Measurements from ENCODE around the gene ALDH1L1.

ALDH1L1 gene

DNA sequence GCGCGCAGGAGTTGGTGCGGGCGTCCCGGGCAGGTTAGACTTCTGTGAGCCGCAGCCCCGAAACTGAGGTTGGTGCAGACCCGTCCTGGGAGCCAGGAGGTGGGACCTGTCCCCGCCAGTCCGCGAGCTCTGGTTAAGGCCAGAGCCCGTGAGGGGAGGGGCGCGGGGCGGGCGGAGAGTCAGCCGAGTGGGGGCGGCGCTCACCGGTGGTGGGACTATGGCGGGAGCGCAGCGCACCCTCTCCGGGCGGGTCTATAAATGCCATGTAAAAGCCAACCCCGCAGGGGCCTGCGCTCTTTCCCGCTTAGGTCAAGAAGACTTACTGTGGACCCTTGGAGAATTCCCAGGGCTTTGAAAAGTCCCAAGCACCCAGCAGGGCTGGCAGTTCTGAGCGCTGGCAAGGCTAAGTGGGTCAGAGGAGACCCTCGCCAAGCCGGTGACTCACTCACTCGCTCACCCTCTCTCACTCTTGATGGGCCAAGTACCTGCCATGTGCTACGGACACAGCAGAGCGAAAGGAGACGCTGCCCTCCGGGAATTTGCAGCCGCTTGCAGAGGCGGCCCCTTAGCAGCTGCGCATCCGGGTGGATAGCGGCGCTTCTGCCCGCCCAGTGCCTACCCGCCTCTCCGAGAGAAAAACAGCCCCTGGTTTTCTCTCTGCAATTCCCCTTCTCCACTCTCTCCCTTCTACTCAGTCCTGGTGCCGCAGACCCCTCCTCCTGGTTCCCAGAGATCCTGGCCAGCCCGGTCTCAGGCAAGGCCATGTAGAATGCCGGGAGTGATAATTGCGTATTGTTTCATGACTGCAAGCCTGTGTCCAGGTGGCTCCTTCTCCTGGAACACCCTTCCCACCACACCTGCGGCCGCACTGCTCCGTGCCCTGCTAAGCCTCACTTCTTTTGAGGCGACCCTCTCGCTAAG is at the start of gene ALDH1L1:
TSS of gene ALDH1L1 (minus strand) at position 110 of the 921 bp plus-strand sequence. CDS start 19,607 bp downstream, outside the sequence.
- DNase-seq (ENCODE audit: low spot score): no peak

DNA sequence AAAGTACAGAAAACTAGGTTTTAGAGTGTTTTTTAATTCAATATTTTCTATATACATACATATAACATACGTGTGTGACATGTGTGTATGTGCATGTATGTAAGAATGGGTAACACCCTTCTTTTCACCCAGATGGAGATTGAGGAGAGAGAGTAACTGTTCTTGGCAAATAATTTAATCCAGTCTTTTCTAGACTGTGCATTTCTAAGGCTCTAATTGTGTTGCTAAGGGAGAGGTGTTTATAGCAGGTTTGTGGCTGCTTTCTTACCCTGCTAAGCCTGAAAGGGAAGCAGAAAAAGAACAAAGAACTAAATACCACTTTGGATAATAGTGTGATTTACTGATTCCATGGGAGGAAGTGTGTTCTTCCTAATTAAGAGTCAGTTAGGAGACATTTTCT is 46.0 kb upstream of the ALDH1L1 start:
- no peak for DNase-seq (ENCODE audit: low spot score)

DNA sequence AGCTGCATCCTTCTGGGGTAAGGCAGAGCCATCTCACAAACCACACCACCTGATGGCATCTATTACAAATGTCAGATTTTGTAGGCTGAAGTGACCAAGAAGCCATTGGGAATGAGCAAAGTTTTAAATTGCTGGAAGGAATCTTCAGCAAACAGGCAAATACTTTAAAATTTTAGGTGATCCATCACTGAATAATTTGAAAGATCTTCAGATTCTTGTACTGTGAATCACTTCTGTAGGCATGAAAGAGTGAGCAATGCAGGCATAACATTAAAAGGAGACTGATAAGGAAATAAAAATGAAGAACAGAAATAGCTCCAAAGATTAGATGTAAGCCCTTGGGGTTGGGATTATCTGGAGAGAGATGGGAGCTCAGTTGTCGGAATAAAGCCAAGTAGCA is 36.0 kb upstream of the ALDH1L1 start:
- no peak for DNase-seq (ENCODE audit: low spot score)

DNA sequence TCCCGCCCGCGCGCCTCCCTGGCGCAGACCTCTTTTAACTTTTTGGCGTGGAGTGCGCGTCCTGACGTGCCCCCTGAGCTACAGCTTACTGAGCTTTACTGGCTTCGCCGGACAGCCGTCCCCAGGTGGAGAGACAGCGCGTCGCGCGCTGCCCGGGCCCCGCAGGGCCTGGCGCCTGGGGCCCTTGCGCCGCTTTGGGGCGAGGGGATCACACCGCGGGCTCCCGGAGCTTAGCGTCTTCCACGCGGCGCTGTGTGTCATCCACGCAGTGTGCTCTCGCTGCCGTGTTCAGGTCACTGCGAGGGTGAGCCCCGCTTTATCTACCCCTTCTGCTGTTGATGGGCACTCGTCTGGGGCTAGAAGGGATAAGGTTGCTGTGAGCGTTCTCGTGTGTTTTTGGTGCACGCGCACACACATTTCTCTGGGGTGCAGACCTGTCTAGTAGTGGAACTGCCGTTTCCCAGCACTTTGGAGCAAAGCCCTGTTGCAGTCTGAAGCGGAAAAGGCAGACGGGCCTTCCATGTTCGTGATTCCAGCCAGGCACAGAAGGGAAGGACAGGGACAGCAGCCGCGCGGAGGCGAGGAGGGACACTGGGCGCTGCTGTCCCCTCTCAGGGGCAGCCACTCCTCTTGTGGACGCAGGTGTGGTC is 33.1 kb upstream of the ALDH1L1 start:
- no peak for DNase-seq (ENCODE audit: low spot score)

DNA sequence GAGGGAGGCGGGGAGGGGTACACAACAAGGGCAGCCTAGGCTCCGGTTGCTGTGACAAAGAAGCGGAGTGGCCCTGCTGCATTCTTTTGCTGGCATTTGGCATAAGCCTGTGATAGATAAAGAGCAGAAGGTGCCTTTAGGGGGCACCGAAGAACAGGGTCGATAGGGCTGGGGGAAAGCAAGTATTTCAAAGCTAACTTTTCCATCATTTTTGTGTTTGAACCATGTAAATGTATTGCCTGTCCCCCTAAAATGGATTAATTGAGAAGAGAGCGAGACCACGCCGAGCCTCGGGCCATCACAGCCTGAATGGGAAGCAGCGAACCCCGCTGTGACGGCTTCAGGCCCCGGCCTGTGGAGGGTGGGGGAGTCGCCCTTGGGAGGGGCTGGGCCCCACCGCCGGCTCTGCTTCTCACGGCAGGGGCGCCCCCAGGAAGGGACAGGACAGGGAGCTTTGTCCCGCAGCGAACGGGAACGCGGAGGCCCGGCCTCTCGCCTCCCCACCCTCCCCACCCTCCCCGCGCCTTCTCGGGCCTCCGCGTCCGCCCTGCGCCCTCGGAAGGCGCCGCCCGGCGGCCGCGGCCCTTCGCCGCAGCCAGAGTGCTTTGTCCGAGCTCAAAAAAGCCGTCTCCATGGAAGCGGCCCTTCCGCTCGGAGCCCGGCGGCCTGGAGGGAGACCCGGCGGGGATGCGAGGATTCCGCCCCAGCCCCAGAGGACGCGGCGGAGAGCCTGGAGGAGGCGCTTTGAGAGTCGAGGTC is 32.4 kb upstream of the ALDH1L1 start:
- DNase-seq (ENCODE audit: low spot score): no peak

DNA sequence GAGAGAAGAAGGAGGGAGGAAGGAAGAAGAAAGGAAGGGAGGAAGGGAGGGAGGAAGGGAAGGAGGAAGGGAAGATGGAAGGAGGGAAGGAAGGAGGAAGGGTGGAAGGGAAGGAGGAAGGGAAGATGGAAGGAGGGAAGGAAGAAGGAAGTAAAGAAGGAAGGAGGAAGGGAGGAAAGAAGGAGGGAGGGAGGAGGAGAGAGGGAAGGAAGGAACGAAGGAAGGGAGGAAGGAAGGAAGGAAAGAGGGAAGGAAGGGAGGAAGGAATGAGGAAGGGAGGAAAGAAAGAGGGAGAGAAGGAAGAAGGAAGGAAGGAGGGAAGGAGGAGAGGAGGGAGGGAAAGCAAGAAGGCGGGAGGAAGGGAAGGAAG is 31.8 kb upstream of the ALDH1L1 start:
- DNase-seq (ENCODE audit: low spot score): no peak

DNA sequence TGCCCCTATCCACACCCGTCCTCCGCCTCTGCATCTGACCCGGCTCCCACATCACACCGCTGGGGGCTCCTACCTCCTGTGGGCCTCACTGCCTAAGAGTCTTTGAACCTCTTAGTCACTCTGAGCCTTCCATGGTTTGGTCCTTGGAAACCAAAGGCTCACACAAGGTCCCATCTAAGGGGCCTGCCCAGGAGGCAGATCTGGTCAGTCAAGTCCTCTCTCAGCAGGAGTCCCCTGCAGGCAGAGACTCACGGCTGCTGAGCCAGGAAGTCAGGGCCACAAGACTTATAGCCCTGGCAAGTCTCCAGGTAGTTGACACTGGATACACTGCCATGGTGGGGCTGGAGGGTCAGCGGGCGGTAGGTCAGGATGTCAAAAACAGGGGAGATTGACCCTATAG is 31.2 kb upstream of the ALDH1L1 start:
- no peak for DNase-seq (ENCODE audit: low spot score)

DNA sequence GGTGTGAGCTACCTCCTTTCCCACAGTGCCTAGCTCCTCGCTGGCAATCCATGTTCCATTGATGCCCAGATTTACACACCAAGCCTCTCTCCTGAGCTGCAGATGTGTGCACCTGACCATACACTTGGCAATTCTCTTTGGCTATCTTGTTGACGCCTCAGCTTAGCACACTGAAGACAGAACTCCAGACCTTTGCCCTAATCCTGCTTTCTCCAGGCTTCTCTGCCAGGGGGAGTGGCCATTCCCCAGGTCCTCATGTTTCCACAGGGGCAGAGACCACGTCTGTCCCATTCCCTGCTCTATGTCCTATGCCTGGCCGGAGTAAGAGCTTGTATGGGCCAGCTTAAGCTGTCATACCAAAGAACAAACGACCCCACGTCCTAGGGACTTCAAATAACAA is 30.2 kb upstream of the ALDH1L1 start:
- no peak for DNase-seq (ENCODE audit: low spot score)

DNA sequence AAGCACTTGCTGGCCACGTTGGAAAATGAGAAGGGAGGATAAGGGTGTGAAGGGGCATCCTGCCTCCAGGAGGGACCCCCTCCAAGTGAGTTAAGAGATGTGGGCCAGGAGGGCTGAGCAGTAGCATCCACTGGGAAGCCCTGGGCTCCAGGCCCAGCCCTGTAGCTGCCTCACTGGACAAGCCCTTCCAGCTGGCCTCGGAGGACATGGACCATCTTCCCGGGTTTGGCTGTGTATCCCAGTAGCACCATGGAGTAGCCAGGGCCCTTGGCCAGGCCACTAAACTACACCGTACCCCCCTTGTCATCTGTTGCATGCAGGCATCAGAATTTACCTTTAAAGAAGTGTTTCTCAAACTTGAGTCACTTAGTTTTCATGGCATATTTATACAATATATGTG is 29.4 kb upstream of the ALDH1L1 start:
- DNase-seq (ENCODE audit: low spot score): no peak

DNA sequence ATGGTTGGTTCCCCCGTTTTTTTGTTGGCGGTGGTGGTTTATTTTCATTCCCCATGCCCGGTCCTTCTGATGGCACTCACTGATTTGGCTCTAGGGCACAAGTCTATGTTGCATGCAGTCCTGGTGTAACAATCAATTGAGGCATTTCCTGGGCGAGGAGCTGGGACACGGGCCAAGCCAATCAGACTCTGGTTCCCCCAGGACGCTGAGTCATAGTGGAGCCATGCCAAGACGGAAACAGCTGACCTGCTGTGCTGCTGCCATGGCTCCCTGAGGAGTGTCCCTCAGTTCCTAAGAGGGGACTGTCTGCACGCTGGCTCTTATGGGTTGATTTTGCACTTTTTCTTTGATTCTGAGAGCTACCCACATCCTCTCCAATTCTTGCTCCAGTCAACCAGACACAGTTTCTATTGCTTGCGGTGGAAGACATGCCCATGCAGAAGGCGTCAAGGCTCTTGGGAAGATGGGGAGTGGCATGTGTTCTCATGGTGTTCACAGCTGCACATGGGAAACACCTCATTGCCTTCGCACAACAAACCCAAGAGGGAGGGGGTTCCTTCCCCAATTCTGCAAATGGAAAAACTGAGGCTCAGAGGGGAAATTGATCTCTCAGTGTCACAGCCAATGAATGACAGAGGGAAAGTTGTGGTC is 28.3 kb upstream of the ALDH1L1 start:
- DNase-seq (ENCODE audit: low spot score): peak; percentile 96

DNA sequence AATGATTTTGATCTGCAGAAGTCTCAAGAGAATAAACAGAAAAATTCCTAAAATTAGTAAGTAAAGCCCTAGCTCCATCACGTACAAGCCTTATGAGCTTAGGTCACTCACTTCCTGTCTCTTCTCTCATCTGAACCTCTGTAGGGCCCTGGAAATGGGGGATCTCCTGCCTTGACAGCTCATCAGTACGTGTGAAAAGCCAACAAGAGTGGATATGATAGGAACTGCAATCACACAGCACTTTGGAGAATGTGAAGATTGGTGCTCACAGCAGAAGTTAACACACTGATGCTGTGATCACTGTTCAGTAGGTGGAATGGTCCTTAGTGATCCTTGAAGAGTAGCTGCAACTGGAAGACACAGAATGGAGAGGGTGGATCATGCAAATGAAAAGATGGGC is 27.8 kb upstream of the ALDH1L1 start:
- no peak for DNase-seq (ENCODE audit: low spot score)

DNA sequence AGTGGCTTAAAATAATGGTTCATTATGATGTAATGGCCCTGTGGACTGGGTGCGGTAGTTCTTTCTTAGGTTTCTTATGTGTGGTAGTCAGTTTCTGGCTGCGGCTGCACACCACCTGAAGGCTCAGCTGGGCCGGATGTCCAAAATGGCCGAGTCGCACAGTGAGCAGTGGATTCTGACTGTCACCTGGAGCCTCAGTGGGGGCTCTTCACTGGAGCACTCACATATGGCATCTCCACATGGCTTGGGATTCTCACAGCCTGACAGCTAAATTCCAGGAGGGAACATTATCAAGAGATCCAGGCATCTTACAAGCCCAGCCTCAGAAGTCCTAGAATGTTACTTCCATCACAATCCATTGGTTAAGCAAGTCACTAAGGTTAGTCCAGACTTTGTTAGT is 26.8 kb upstream of the ALDH1L1 start:
- DNase-seq (ENCODE audit: low spot score): no peak

DNA sequence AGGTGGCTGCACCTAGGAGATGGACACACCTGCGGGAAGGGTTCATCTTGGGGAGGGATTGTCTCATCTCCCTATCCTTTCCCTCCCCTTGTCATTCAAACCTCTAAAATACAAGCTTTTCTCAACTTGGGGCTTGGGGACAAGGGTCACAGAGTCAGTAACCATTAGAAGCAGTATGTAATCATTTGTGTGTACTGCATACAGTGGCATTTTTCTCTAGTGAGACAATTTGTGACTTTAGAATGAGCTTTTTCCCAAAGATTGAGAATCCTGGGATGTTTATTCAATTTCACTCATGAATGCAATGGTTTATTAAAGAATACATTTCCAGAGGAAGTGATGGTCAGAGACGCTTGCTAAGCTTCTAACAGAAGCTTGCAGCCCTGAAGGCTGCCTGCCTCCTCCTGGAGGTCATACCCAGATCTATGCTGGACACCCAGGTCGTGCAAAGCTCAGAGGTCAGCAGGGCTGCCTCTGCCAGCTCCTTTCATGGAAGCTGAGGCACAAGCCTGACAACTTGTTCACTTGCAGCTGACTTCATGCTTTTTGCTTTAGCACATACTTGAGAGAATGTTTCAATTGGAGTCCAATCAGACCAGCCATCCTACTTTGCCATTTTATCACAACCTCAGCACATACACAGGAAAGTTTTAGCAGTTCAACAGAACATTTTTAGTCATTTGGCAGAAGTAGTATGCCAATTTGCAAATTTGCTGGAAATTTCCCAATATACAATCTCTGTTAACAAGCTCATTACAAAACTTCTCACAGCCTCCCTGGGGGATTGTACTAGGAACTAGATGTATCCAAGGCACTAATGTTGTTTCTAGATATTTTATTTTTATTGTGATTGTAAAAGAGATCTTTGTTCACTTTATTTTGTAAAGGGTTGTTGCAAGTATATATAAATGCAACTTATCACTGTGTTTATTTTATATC is 25.6 kb upstream of the ALDH1L1 start:
- no peak for DNase-seq (ENCODE audit: low spot score)

DNA sequence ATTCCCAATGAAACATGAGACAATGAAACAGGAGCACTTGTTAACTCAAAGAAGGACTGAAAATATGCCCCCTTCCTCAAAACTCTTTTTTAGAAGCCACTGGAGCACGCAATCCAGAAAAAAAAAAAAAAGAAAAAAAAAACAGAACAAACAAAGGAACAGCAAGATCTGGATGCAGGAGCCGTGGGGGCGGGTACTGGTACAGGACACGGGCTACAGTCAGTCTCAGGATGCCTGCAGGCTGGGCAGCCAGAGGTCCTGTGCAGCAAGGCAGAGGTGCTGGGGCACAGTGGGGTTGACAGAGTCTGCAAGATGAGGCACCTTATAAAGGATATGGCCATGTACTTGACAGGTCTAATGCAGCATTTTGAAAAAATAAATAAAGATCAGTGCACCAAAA is 22.3 kb upstream of the ALDH1L1 start:
- no peak for DNase-seq (ENCODE audit: low spot score)

DNA sequence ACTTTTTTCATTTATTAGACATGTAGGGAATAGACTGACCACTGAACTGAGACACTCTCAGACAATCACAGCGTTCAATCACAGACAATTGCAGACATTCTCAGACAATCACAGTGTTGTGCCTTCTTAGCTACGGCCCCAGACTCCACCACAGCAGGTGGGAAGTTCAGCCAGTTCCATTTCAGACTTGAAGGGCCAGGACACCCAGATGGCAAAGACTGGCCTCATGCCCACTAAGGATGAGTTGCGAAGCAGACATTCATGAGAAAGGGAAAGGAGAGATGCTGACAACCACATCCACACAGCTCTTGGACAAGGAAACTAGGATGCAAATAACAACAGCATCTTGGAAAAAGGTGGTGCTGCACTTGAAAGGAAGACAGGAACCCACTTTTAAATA is 21.9 kb upstream of the ALDH1L1 start:
- DNase-seq (ENCODE audit: low spot score): no peak

DNA sequence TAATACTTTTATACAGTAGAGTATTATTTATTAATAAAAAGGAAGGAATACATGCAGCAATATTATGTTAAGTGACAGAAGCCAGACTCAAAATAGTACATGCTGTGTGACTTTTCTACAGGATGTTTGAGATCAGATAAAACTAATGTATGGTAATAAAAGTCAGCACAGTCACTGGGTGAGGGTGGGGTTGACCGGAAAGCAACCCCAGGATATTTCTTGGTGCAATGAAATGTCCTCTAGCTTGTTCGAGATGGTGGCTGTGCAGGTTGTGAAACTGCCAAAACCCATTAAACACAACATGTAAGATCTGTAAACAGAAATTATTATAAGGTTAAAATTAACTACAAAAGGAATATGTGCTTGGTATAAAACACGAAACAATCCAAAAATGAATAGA is 20.8 kb upstream of the ALDH1L1 start:
- DNase-seq (ENCODE audit: low spot score): no peak

DNA sequence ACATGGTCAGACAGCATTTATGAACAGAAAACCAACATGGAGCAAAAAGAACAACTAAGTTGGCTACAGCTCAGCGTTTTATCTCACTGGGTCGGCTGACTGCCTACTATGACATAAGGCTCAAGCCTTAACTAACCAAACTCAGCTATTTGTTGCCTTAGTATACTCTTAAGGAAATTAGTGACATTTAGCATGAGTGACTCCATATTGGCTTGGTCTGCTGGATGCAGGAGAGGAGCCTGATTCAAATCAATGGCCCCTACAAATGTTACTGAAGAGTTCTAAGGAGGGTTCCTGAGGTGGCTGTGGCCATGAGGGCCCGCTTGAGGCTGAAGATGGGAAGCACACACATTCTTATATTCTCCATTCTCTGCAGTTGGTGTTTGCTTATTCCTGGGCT is 20.1 kb upstream of the ALDH1L1 start:
- DNase-seq (ENCODE audit: low spot score): no peak

DNA sequence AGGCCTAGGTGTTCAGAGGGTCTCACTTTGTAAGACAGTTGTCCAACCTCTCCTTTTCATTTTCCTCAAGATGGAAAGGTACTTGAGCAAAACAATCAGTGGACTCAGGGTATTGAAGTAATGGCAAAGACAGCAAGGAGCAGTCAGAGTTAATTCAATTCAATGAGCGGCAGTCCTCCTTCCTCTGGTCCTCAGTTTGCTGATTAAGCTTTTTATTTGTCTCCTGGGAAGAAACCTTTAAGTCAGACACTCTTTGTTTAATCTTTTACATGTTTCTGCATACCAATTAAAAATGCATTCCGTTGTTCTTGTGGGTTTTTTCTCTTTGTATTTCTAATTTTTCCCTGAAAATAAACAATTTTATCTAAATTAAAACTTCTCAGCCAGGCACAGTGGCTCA is 18.9 kb upstream of the ALDH1L1 start:
- DNase-seq (ENCODE audit: low spot score): no peak

DNA sequence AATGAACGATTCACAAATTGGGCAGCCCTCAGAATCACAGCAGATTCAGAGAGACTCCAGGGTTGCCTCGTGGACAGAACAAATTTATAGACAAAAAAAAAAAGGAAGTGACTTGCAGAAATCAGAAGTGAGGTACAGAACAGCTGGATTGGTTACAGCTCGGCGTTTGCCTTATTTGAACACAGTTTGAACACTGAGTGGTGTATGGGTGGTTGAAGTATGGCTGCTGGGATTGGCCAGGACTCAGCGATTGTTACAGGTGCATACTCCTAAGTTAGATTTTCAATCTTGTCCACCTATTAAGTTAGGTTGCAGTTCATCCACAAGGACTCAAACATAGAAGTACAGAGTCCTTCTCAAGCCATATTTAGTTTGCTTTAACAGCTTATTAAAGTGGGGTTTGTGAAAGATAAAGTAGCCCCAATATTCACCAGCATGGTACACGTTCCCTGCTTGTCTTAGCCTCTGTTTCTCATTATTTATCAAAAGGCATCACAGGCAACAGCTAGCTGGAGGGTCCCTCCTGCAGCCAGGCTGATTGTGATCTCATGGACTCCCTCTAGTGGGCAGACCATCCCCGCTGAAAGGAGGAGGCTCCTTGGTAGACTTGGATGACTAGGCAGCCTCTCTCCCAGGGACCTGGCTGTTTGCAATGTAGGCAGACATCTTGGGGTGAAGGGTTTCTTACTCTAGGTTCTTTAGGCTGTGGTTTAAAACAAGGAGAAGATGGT is 17.6 kb upstream of the ALDH1L1 start:
- DNase-seq (ENCODE audit: low spot score): peak; percentile 80

DNA sequence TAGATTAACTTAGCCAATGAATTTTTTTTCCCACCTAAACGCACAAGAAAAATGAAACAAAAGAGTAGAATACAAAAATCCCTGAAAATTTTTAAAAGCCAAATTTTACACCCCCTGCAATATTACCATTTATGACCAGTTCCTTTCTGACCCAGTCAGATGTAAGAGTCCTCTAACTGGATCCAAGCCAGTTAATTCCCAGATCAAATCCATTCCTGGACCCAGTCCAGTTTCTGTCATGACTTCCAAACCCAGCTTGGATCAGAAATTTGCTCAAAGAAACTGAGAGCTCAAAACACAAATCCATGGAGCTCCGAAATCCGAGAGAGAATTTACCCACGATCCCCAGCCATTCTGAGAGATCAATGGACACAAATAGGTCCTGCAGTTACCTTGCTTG is 17.0 kb upstream of the ALDH1L1 start:
- no peak for DNase-seq (ENCODE audit: low spot score)

All from COLO829 (cell line).